Heart left ventricle (tissue), 16 donors: ENCODE results near the gene PARVA. TPM values are rescaled to one million over a fixed set of nuclear protein-coding genes. Genes with fewer than 3 reads are reported as not detected.

Source experiments
- ATAC-seq, 4 donors: fragments of 200-7000 bp; cut with Tn5 transposase; one replicate each; pipeline ENCODE4 v1.9.1; 2020 to 2022; ENCODE audit warnings: moderate library complexity in 4 of 4, mild to moderate bottlenecking in 3 of 4, moderate number of reproducible peaks in 1 of 4
- DNase-seq, 5 donors: peaks; one replicate each; pipeline ENCODE4 v3.0.0-alpha.2; 2020
- H3K27ac ChIP-seq, 12 donors: fragments of 200-600 bp; sonication (generic) in 4 of 12; one replicate each; pipeline versions ENCODE4 v1.5.0 to v1.8.0; 2016 to 2022; ENCODE audit warnings: mild to moderate bottlenecking in 2 of 12
- H3K27me3 ChIP-seq, 9 donors: fragments of 200-600 bp; sonication (generic) in 2 of 9; one replicate each; pipeline versions ENCODE4 v1.5.1 to v1.8.0; 2016 to 2022; ENCODE audit warnings: mild to moderate bottlenecking in 3 of 9
- H3K36me3 ChIP-seq, 9 donors: fragments of 200-600 bp; sonication (generic) in 2 of 9; one replicate each; pipeline versions ENCODE4 v1.5.0 to v1.8.0; 2018 to 2022; ENCODE audit warnings: mild to moderate bottlenecking in 2 of 9
- H3K4me1 ChIP-seq, 12 donors: fragments of 200-600 bp; sonication (generic) in 4 of 12; one replicate each; pipeline versions ENCODE4 v1.5.0 to v1.8.0; 2016 to 2022; ENCODE audit warnings: mild to moderate bottlenecking in 3 of 12
- H3K4me3 ChIP-seq, 12 donors: fragments of 200-600 bp; sonication (generic) in 4 of 12; one replicate each; pipeline versions ENCODE4 v1.5.0 to v1.8.0; 2017 to 2022; ENCODE audit warnings: mild to moderate bottlenecking in 9 of 12, moderate library complexity in 4 of 12
- H3K9me3 ChIP-seq, 12 donors: fragments of 200-600 bp; sonication (generic) in 4 of 12; one replicate each; pipeline versions ENCODE4 v1.5.0 to v1.8.0; 2016 to 2022; ENCODE audit warnings: mild to moderate bottlenecking in 1 of 12
- CTCF ChIP-seq, 12 donors: fragments of 200-600 bp; sonication (generic) in 4 of 12; IDR thresholded peaks; one replicate each; pipeline versions ENCODE4 v1.5.0 to v1.8.0; 2018 to 2022; ENCODE audit warnings: antibody characterized with exemption in 12 of 12, mild to moderate bottlenecking in 5 of 12
- POLR2A ChIP-seq, 2 donors: fragments of 450-650 bp; IDR thresholded peaks; one replicate each; pipeline ENCODE4 v1.6.1; 2017; ENCODE audit warnings: antibody characterized with exemption in 2 of 2, mild to moderate bottlenecking in 2 of 2, moderate library complexity in 2 of 2
- WGBS, 4 donors: extraction: QIAGEN DNeasy Blood & Tissue Kit in 2 of 4; methylation state at CpG; one replicate each; pipeline versions ENCODE4 v1.1.5 to v1.1.7; 2013 to 2018; 5-methylcytosine and 5-hydroxymethylcytosine counted together
- intact Hi-C, 10 donors: fragments of 100-400 bp; cut with DNase I; formaldehyde crosslinking; loops; one replicate each; pipeline versions ENCODE4 v1.11.1 to v1.14.2; 2022
- polyA plus RNA-seq, 2 donors: library from polyadenylated mRNA; stranded (reverse); fragments of 200-250 nt; gene quantifications; one replicate each; pipeline ENCODE4 v1.2.3, GENCODE V29; 2013
- total RNA-seq, 9 donors: library from RNA; depleted of rRNA in 2 of 9; stranded (reverse); fragments of >200 nt in 2 of 9; fragmentation: NEBNext Ultra II Directional in 3 of 9; extraction: Animal tissue kit (Norgen Biotek cat#: 25700) in 3 of 9; gene quantifications; one replicate each; pipeline versions ENCODE4 v1.1.0 to v1.2.4, GENCODE V29; 2016 to 2023
- donor health status: ischemic (EF 13 %, LVEDD 7.1; RV severe dilation, severe dysfunction).
- donor health status: healthy with polysubstance abuse.
- donor health status: DM: no; HTN: yes; CAD: no.
- donor health status: DM: no; HTN: no; CAD: no.
- donor health status: ischemic (EF 25% LVEDD 6.9; RV normal size, moderate dysfunction).
- donor health status: ischemic (EF 25% LVEDD 5.7; RV mildly dilated, moderate dysfunction).
- donor health status: healthy.
- donor health status: DM: yes; HTN: yes; CAD: no.
- donor health status: ischemic (EF 35%, LVEDD 5.7; RV mildly dilated, moderate dysfunction).
- donor health status: nonischemic (EF 11% LVEDD 7.7; RV severe dilation, severe dysfunction).
- donor health status: DM: yes; HTN: yes; CAD: no.
- donor health status: PGD.
- donor health status: ischemic (EF 29% LVEDD 5.4; RV normal size, mild dysfunction).
- donor health status: nonischemic (EF 23%, LVEDD 6.1; RV moderate dilation, normal function).

The PARVA gene
- total and polyA plus RNA-seq, 11 donors, result 22.7 to 99.2 (median 65.9) TPM

GRCh38 chr11:12382451-12382850, 5.1 kb downstream of the PARVA start:
- H3K27ac ChIP-seq, result peak overlapping the region in 5 of 12 donors; percentile 16 to 98 (median 57)

DNA sequence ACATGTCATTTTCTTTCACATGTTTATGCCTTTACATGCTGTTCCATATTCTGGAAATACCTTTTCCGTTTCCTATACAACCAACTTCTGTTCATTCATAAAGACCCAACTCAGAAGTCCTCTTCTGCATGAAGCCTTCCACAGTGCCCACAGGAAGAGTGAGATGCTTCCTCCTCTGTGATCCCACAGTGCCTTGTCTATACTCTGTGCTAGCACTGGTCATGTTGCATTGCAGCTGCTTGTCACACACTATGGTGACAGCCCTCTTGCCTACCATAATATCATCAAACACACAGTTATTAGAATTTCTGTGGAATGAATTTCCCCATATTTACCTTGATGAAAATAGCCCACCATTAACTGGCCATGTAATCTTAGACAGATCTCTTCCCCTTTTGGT, 8.9 kb downstream of the PARVA start:
- peak overlapping the region in 1 of 12 donors; percentile 98 for H3K27ac ChIP-seq
- peaks cover 12 to 87% (median 48%) of the 10 kb centered on the region in 12 donors for H3K4me1 ChIP-seq
- no peaks in the 10 kb centered on the region for H3K9me3 ChIP-seq
- no peaks in the 10 kb centered on the region for H3K27me3 ChIP-seq
- DNase-seq (no peak), ATAC-seq (no peak)
- intact Hi-C loops, result no loop called here
- no peak for TF ChIP-seq CTCF (IDR thresholded peaks at IDR 0.05)
- no peak for TF ChIP-seq POLR2A (IDR thresholded peaks at IDR 0.05)
- WGBS, 4 donors, result 98 to 100% (median 99%) methylated on average over 1 of the region's 1 CpG
- no peak overlapping the region for H3K4me3 ChIP-seq
- H3K36me3 ChIP-seq, result peaks cover 0 to 9% (median 0%) of the 10 kb centered on the region in 9 donors

More at GRCh38 chr11:12382451-12382850, 5.1 kb downstream of the PARVA start:
- 88 to 97% (median 94%) methylated on average over 1 of the region's 1 CpG for WGBS, 4 donors
- Histone ChIP-seq H3K4me1 (peaks cover 5 to 80% (median 34%) of the 10 kb centered on the region in 12 donors), H3K9me3 (no peaks in the 10 kb centered on the region), H3K27me3 (peaks cover 0 to 5% (median 0%) of the 10 kb centered on the region in 9 donors), H3K4me3 (no peak overlapping the region), H3K36me3 (peaks cover 0 to 9% (median 0%) of the 10 kb centered on the region in 9 donors)
- no peak for ATAC-seq
- no peak for TF ChIP-seq CTCF (IDR thresholded peaks at IDR 0.05)
- no peak for TF ChIP-seq POLR2A (IDR thresholded peaks at IDR 0.05)
- no peak for DNase-seq
- intact Hi-C loops, result no loop called here

DNA sequence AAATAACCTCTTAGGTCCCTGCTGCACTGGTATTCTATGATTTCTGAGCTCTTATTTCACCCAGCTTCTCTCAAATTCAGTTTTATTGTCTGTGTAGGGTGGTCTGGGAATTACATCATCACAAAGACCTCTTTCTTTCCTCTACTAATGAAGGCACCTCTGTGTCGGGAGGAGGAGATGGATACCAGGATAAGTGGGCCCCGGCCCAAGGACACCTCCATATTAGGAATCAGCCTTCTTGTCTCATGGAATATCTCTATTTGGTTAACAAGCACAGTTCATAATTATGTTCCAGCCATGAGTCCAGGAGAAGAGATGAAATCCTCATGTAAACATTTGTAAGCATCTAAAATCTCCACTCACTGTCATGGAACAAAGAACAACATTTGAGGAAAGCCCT, 9.4 kb downstream of the PARVA start:
- 35 to 40% (median 36%) methylated on average over 2 of the region's 2 CpGs for WGBS, 4 donors
- intact Hi-C loops, result no loop called here
- no peaks in the 10 kb centered on the region for H3K27me3 ChIP-seq
- DNase-seq, result no peak
- no peak for TF ChIP-seq POLR2A (IDR thresholded peaks at IDR 0.05)
- no peak for TF ChIP-seq CTCF (IDR thresholded peaks at IDR 0.05)
- no peak overlapping the region for H3K4me3 ChIP-seq
- peaks cover 0 to 6% (median 0%) of the 10 kb centered on the region in 9 donors for H3K36me3 ChIP-seq
- H3K27ac ChIP-seq, result peak overlapping the region in 1 of 12 donors; percentile 98
- no peak for ATAC-seq
- H3K4me1 ChIP-seq, result peaks cover 12 to 89% (median 46%) of the 10 kb centered on the region in 12 donors
- H3K9me3 ChIP-seq, result no peaks in the 10 kb centered on the region

- TF ChIP-seq POLR2A (IDR thresholded peaks at IDR 0.05), result no peak
- no peak for TF ChIP-seq CTCF (IDR thresholded peaks at IDR 0.05)
- Histone ChIP-seq H3K36me3 (no peaks in the 10 kb centered on the region), H3K27me3 (no peaks in the 10 kb centered on the region), H3K4me1 (peaks cover 10 to 82% (median 44%) of the 10 kb centered on the region in 12 donors), H3K9me3 (peaks cover 0 to 2% (median 0%) of the 10 kb centered on the region in 12 donors), H3K4me3 (no peak overlapping the region), H3K27ac (peak overlapping the region in 6 of 12 donors; percentile 2 to 98 (median 30))
- WGBS, 4 donors, result 30 to 43% (median 36%) methylated on average over 3 of the region's 3 CpGs
- ATAC-seq, result peak; percentile 34 to 66 (median 57)
- intact Hi-C loops, result no loop called here
- no peak for DNase-seq
These were observed 10.8 kb downstream of the PARVA start for GRCh38 chr11:12388173-12388572.
